ENCODE measurements around the gene RASAL2. TPM values are rescaled to one million over a fixed set of nuclear protein-coding genes. Genes with fewer than 3 reads are reported as not detected.

Gene RASAL2
- total RNA-seq, 1 experiment from 2014 or later, result 31.6 TPM

DNA sequence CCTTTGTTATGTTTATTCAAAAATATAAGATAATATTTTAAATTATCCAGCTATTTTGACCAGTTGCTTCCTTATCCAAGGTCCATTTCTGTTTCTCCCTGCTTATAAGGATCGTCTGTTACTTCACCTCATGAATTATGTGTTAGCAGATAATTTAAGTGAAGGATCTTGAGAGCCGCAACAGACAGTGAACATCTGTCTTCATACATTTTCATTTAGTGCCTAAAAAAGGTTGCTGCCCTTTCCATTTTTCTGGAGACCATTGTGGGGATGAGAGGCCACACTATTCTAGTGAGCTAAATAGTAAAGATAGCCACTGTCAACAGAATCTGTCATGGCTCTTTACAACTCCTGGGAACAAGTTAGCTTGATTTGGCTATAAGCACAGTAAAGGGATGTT lies 248.8 kb downstream of the RASAL2 start:
- no TSS peak for BruUV-seq (replicated peaks)
- intact Hi-C loops (cut with micrococcal nuclease; ENCODE audit: unreplicated experiment) (no loop called here), in situ Hi-C loops (cut with HindIII; ENCODE audit: low pct_unique_long_range_greater_than_20kb, low sequenced_read_pairs) (no loop called here)
- ChIA-PET CTCF (no interaction called here), POLR2A (interaction anchor here (0.6 kb wide), 1 partner anchor 33 kb away, joined by 3 read pairs; no protein-coding TSS in a partner anchor)
- no peak for DNase-seq (ENCODE audit: low read depth, low spot score)
- Histone ChIP-seq H3K27ac (ENCODE audit: low read length) (no peak overlapping the region), H3K27me3 (ENCODE audit: control insufficient read depth, insufficient read depth, low read length) (no peaks in the 10 kb centered on the region), H3K4me1 (ENCODE audit: control insufficient read depth, insufficient read depth, low read length) (peaks cover 32% of the 10 kb centered on the region), H3K4me3 (ENCODE audit: low read depth in 2 of 2, low read length in 2 of 2) (no peak overlapping the region), H3K36me3 (ENCODE audit: control insufficient read depth, insufficient read depth, low read length) (no peaks in the 10 kb centered on the region; the same call in 1 of the 2 replicates), H3K9me3 (ENCODE audit: control insufficient read depth, insufficient read depth, low read depth, low read length) (no peaks in the 10 kb centered on the region)
- TF ChIP-seq POLR2AphosphoS5 (IDR thresholded peaks at IDR 0.05; ENCODE audit: low read depth, low read length), result no peak
- TF ChIP-seq TCF7L2 (IDR thresholded peaks at IDR 0.05; ENCODE audit: low read depth, low read length), result no peak
- TF ChIP-seq, protein P1, sequence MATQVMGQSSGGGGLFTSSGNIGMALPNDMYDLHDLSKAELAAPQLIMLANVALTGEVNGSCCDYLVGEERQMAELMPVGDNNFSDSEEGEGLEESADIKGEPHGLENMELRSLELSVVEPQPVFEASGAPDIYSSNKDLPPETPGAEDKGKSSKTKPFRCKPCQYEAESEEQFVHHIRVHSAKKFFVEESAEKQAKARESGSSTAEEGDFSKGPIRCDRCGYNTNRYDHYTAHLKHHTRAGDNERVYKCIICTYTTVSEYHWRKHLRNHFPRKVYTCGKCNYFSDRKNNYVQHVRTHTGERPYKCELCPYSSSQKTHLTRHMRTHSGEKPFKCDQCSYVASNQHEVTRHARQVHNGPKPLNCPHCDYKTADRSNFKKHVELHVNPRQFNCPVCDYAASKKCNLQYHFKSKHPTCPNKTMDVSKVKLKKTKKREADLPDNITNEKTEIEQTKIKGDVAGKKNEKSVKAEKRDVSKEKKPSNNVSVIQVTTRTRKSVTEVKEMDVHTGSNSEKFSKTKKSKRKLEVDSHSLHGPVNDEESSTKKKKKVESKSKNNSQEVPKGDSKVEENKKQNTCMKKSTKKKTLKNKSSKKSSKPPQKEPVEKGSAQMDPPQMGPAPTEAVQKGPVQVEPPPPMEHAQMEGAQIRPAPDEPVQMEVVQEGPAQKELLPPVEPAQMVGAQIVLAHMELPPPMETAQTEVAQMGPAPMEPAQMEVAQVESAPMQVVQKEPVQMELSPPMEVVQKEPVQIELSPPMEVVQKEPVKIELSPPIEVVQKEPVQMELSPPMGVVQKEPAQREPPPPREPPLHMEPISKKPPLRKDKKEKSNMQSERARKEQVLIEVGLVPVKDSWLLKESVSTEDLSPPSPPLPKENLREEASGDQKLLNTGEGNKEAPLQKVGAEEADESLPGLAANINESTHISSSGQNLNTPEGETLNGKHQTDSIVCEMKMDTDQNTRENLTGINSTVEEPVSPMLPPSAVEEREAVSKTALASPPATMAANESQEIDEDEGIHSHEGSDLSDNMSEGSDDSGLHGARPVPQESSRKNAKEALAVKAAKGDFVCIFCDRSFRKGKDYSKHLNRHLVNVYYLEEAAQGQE (IDR thresholded peaks at IDR 0.05; ENCODE audit: insufficient read depth in 1 of 2, low read depth in 2 of 2, low read length in 1 of 2), result no peak
- TF ChIP-seq SIN3A (IDR thresholded peaks at IDR 0.05; ENCODE audit: borderline replicate concordance, insufficient read depth, low read depth, low read length), result no peak
- TF ChIP-seq, protein P2, sequence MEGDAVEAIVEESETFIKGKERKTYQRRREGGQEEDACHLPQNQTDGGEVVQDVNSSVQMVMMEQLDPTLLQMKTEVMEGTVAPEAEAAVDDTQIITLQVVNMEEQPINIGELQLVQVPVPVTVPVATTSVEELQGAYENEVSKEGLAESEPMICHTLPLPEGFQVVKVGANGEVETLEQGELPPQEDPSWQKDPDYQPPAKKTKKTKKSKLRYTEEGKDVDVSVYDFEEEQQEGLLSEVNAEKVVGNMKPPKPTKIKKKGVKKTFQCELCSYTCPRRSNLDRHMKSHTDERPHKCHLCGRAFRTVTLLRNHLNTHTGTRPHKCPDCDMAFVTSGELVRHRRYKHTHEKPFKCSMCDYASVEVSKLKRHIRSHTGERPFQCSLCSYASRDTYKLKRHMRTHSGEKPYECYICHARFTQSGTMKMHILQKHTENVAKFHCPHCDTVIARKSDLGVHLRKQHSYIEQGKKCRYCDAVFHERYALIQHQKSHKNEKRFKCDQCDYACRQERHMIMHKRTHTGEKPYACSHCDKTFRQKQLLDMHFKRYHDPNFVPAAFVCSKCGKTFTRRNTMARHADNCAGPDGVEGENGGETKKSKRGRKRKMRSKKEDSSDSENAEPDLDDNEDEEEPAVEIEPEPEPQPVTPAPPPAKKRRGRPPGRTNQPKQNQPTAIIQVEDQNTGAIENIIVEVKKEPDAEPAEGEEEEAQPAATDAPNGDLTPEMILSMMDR (IDR thresholded peaks at IDR 0.05), result no peak
- no peak; the same call in 1 of the 2 replicates for ATAC-seq

DNA sequence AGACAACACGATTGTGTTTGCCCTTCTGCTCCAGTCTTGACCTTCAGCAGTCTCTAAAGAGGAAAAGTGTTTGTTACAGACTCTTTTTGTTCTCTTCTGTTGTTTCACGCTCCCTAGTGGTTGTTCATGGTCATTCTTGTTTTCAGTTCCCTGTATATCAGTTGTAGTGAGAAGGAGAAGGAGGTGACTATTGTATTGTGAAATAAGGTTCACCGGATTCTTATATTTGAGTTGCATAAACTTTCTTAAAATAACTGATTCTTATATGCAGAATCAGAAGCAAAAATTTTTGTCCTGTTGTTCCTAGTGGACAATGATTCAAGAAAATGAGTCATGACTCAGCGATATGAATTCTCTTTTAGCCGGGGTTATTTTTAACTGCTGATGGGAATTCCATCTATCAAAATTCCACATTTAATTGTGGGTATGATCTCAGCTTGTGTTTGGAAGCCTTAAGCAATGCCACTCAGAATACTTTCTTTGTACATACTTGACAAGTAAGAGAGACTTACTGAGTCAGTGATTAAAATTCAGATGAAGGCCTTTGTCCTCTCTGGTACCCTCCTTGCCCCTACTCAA lies 250.7 kb downstream of the RASAL2 start:
- peak overlapping the region; percentile 57; the same call in 1 of the 2 replicates for H3K27ac ChIP-seq (ENCODE audit: low read length)
- CTCF ChIA-PET, result no interaction called here
- intact Hi-C loops (cut with micrococcal nuclease; ENCODE audit: unreplicated experiment), result no loop called here
- no peaks in the 10 kb centered on the region for H3K9me3 ChIP-seq (ENCODE audit: control insufficient read depth, insufficient read depth, low read depth, low read length)
- no peak overlapping the region; a peak in 1 of 4 replicates for H3K4me3 ChIP-seq (ENCODE audit: low read depth in 2 of 2, low read length in 2 of 2)
- peaks cover 32% of the 10 kb centered on the region for H3K4me1 ChIP-seq (ENCODE audit: control insufficient read depth, insufficient read depth, low read length)
- POLR2A ChIA-PET, result no interaction called here
- ATAC-seq, result peak; percentile 85
- in situ Hi-C loops (cut with HindIII; ENCODE audit: low pct_unique_long_range_greater_than_20kb, low sequenced_read_pairs), result no loop called here
- H3K27me3 ChIP-seq (ENCODE audit: control insufficient read depth, insufficient read depth, low read length), result no peaks in the 10 kb centered on the region
- TF ChIP-seq, protein P1 (IDR thresholded peaks at IDR 0.05; ENCODE audit: insufficient read depth in 1 of 2, low read depth in 2 of 2, low read length in 1 of 2), result no peak
- TF ChIP-seq, protein P2 (IDR thresholded peaks at IDR 0.05), result peak; percentile 64; the same call in 1 of the 2 replicates
- no TSS peak for BruUV-seq (replicated peaks)
- peak; percentile 51 for DNase-seq (ENCODE audit: low read depth, low spot score)
- no peaks in the 10 kb centered on the region; the same call in 1 of the 2 replicates for H3K36me3 ChIP-seq (ENCODE audit: control insufficient read depth, insufficient read depth, low read length)
